KMS-11 (cell line): ENCODE measurements around the gene ARFGAP3.
"Not testable (repeated sequence)": the region's sequence is repeated elsewhere in the genome, so short reads cannot be mapped to it uniquely, and the experiment has no call there.

ENCODE experiments used
- H2AFZ ChIP-seq: fragments of 200-600 bp; sonication (generic); 2 replicates; pipeline ENCODE4 v1.6.1; 2016; ENCODE audit warnings: antibody characterized with exemption, mixed run types, low read depth
- H3K27ac ChIP-seq: fragments of 200-600 bp; sonication (generic); 2 replicates; pipeline ENCODE4 v1.6.1; 2016; ENCODE audit warnings: mild to moderate bottlenecking, mixed run types
- H3K27me3 ChIP-seq: fragments of 200-600 bp; sonication (generic); 2 replicates; pipeline ENCODE4 v1.6.1; 2017; ENCODE audit warnings: mild to moderate bottlenecking, low read depth, mixed run types, moderate library complexity; ENCODE audit not compliant: insufficient read depth
- H3K36me3 ChIP-seq: fragments of 200-600 bp; sonication (generic); 2 replicates; pipeline ENCODE4 v1.6.1; 2017; ENCODE audit warnings: mild to moderate bottlenecking, mixed run types; ENCODE audit not compliant: insufficient read depth
- H3K4me1 ChIP-seq: fragments of 200-600 bp; sonication (generic); 2 replicates; pipeline ENCODE4 v1.6.1; 2016; ENCODE audit warnings: mild to moderate bottlenecking, low read depth, mixed run types; ENCODE audit not compliant: poor library complexity, severe bottlenecking
- H3K4me2 ChIP-seq: fragments of 200-600 bp; sonication (generic); 2 replicates; pipeline ENCODE4 v1.7.0; 2016; ENCODE audit warnings: mild to moderate bottlenecking, mixed run types
- H3K4me3 ChIP-seq: fragments of 200-600 bp; sonication (generic); IDR thresholded peaks from 2 replicates; pipeline ENCODE4 v1.6.1; 2017; ENCODE audit warnings: low read depth, low read length, mixed read lengths; ENCODE audit not compliant: insufficient read depth
- H3K79me2 ChIP-seq: fragments of 200-600 bp; sonication (generic); 2 replicates; pipeline ENCODE4 v1.6.1; 2016; ENCODE audit warnings: low read depth, mixed run types; ENCODE audit not compliant: insufficient read depth
- H3K9ac ChIP-seq: fragments of 200-600 bp; sonication (generic); 2 replicates; pipeline ENCODE4 v1.6.1; 2016; ENCODE audit warnings: mild to moderate bottlenecking, mixed run types
- H4K20me1 ChIP-seq: fragments of 200-600 bp; sonication (generic); 2 replicates; pipeline ENCODE4 v1.6.1; 2016; ENCODE audit warnings: mild to moderate bottlenecking, mixed run types; ENCODE audit not compliant: insufficient read depth
- TF ChIP-seq, protein P1 (sequence below): fragments of 200-600 bp; sonication (generic); conservative IDR thresholded peaks from 2 replicates; pipeline ENCODE4 v1.6.1; 2017; ENCODE audit warnings: low read depth, mild to moderate bottlenecking, antibody characterized with exemption, low read length, moderate library complexity, mixed read lengths

The ARFGAP3 gene

DNA sequence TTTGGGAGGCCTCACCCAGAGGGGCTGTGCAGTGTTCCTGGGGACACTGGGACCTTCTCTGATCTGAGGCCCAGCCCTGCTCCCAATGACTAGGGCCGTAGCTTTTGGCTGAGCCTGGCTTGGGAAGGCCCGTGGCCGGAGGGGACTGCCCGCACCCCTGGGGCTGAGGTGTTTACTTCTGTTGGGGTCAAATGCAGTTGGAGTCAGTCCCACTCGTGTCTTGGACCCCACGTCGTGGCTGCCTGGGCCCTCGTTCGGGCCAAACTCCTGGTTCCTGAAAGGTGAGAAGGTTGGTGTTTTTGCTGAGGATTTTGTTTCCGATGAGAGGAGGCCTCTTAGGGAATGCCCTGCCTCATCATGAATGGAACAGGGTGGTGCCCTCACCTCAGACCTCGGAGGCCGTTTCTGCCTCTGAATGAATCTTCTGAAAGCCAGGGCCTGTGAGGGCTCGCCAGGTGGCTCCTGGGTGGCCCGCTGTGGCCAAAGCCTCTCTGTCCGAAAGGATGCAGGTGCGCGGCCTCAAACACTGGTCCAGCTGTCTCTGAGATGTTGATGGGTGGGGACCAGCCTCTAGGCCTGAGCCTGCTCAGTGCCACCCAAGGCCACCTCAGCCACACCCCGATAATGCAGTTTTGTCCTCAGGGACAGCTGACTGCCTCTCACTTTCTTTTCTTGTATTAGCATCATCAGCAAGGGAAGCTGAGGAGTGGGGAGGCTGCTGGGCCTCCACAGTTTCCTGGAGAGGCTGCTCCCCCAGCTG lies 96.1 kb downstream of the ARFGAP3 start:
- H3K36me3 ChIP-seq: no peaks in the 10 kb centered on the region
- H4K20me1 ChIP-seq: no peaks in the 10 kb centered on the region
- peak overlapping the region; percentile 34; the same call in 1 of the 2 replicates for H3K4me2 ChIP-seq
- H2AFZ ChIP-seq: peak overlapping the region; percentile 24; the same call in 1 of the 2 replicates
- TF ChIP-seq, protein P1, sequence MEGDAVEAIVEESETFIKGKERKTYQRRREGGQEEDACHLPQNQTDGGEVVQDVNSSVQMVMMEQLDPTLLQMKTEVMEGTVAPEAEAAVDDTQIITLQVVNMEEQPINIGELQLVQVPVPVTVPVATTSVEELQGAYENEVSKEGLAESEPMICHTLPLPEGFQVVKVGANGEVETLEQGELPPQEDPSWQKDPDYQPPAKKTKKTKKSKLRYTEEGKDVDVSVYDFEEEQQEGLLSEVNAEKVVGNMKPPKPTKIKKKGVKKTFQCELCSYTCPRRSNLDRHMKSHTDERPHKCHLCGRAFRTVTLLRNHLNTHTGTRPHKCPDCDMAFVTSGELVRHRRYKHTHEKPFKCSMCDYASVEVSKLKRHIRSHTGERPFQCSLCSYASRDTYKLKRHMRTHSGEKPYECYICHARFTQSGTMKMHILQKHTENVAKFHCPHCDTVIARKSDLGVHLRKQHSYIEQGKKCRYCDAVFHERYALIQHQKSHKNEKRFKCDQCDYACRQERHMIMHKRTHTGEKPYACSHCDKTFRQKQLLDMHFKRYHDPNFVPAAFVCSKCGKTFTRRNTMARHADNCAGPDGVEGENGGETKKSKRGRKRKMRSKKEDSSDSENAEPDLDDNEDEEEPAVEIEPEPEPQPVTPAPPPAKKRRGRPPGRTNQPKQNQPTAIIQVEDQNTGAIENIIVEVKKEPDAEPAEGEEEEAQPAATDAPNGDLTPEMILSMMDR: no peak
- H3K27ac ChIP-seq: peak overlapping the region; percentile 46
- no peak overlapping the region for H3K4me3 ChIP-seq
- H3K9ac ChIP-seq: no peak overlapping the region
- peaks cover 22% of the 10 kb centered on the region for H3K4me1 ChIP-seq
- H3K79me2 ChIP-seq: no peaks in the 10 kb centered on the region
- H3K27me3 ChIP-seq: no peaks in the 10 kb centered on the region

DNA sequence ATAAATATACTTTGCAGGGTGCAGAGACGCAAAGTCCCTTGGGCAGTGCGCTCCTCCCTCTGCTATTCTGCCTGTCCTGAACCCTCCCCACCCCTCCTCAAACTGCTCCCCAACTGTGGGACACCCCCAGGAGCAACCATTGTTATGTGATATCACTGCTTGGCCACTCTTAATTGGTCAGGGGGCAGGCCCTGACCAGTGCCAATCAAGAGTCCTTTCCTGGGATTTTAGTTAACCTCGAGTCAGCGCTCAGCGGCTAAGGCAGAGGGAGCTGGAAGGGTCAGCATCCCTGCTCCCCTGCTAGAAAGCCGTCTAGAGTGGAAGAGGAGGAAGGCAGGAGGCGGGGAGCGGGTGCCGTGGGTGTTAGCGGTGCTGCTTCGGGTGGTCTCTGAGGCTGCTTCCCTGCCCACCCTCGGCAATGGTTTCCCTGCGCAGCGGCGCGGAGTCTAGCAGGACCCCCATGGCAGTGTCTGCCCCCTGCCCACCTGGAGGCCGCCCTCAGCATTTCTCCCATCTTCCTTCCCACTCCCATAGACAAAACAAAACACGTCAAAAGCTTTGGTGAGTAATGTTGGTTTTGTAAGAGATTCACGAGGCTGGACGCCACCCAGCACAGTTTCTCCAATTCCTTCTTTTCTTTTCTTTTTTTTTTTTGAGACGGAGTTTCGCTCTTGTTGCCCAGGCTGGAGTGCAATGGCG lies 98.0 kb downstream of the ARFGAP3 start:
- no peak overlapping the region for H3K4me3 ChIP-seq
- H3K4me1 ChIP-seq: peaks cover 22% of the 10 kb centered on the region

DNA sequence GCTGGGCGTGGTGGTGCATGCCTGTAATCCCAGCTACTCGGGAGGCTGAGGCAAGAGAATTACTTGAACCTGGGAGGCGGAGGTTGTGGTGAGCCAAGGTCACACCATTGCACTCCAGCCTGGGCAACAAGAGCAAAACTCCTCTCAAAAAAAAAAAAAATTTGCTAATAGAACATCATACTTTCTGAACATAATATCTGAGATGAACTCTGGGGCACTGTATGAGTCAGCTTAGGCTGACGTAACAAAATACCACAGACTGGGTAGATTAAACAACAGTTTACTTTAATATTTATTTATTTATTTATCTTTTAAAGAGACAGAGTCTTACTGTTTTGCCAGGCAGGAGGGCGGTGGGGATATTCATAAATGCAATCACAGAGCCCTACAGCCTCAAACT lies 101.5 kb downstream of the ARFGAP3 start:
- H2AFZ ChIP-seq, H3K27ac ChIP-seq, H3K9ac ChIP-seq, H3K4me3 ChIP-seq, H3K4me2 ChIP-seq, H3K36me3 ChIP-seq, H4K20me1 ChIP-seq, H3K79me2 ChIP-seq, H3K27me3 ChIP-seq, H3K4me1 ChIP-seq: not testable (repeated sequence)

More for the DNA sequence above, 98.0 kb downstream of the ARFGAP3 start:
- H3K4me2 ChIP-seq: no peak overlapping the region
- H2AFZ ChIP-seq: no peak overlapping the region
- H4K20me1 ChIP-seq: no peaks in the 10 kb centered on the region
- H3K79me2 ChIP-seq: no peaks in the 10 kb centered on the region
- H3K27ac ChIP-seq: no peak overlapping the region
- TF ChIP-seq, protein P1: no peak
- H3K36me3 ChIP-seq: no peaks in the 10 kb centered on the region
- no peaks in the 10 kb centered on the region for H3K27me3 ChIP-seq
- no peak overlapping the region for H3K9ac ChIP-seq

DNA sequence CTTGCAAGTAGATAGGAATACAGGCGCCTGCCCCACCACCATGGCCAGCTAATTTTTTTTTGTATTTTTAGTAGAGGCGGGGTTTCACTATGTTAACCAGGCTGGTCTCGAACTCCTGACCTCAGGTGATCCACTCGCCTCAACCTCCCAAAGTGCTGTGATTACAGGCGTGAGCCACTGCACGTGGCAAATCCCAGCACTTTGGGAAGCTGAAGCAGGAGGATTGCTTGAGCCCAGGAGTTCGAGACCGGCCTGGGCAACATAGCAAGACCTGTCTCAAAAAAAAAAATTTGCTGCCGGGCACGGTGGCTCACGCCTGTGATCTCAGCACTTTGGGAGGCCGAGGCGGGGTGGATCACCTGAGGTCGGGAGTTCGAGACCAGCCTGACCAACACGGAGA lies 102.0 kb downstream of the ARFGAP3 start:
- H3K9ac ChIP-seq, H3K27ac ChIP-seq, H4K20me1 ChIP-seq, H3K4me2 ChIP-seq, H3K4me3 ChIP-seq, H3K79me2 ChIP-seq, H3K4me1 ChIP-seq, H2AFZ ChIP-seq, H3K36me3 ChIP-seq, H3K27me3 ChIP-seq: not testable (repeated sequence)

DNA sequence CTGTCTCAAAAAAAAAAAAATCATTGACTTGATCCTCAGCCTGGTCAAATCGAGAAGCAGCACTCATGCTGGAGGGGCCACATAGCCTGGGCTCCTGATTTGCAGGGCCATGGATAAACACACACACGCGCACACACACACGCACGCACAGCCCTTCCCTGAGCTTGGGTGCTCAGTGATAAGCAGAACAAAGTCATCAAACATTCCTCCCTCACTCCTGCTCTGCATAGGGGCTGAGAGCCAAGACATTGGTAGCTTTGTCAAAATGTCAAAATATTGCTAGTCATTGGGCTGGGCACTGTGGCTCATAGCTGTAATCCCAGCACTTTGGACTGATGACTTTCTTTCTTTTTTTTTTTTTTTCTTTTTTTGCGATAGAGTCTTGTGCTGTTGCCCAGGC lies 102.4 kb downstream of the ARFGAP3 start:
- no peak overlapping the region for H3K27ac ChIP-seq
- TF ChIP-seq, protein P1: no peak
- H2AFZ ChIP-seq: no peak overlapping the region

More for the DNA sequence above, 102.4 kb downstream of the ARFGAP3 start:
- Histone ChIP-seq H3K9ac (no peak overlapping the region), H3K4me1 (no peaks in the 10 kb centered on the region), H3K36me3 (no peaks in the 10 kb centered on the region), H4K20me1 (no peaks in the 10 kb centered on the region), H3K79me2 (no peaks in the 10 kb centered on the region), H3K4me3 (no peak overlapping the region), H3K27me3 (no peaks in the 10 kb centered on the region), H3K4me2 (no peak overlapping the region)
